ENCODE results near the gene LRRFIP1. TPM values are rescaled to one million over a fixed set of nuclear protein-coding genes. Genes with fewer than 3 reads are reported as not detected.

LRRFIP1 gene
- total RNA-seq, 4 donors from 2014 or later, result 98.5 to 147 (median 122) TPM

- in situ Hi-C loops (cut with MboI; ENCODE audit: low pct_ligation_motif_present in 1 of 4, low pct_unique_long_range_greater_than_20kb in 1 of 4, low sequenced_read_pairs in 3 of 4), result no loop called here
- no peak for DNase-seq
- 67 to 68% methylated on average over 1 to 3 of the region's 3 CpGs for WGBS, 2 donors (ENCODE audit: low coverage in 1 of 2)
- peak overlapping the region; percentile 63 to 83 (median 76) for H3K27ac ChIP-seq
- no peaks in the 10 kb centered on the region for H3K27me3 ChIP-seq
- TF ChIP-seq POLR2A (IDR thresholded peaks at IDR 0.05) (no peak), CTCF (IDR thresholded peaks at IDR 0.05) (no peak), EP300 (IDR thresholded peaks at IDR 0.05; ENCODE audit: low read depth) (no peak), POLR2AphosphoS5 (IDR thresholded peaks at IDR 0.05) (no peak)
- H3K4me1 ChIP-seq, result peaks cover 6 to 24% (median 15%) of the 10 kb centered on the region in 4 donors
- no peaks in the 10 kb centered on the region for H3K9me3 ChIP-seq
- intact Hi-C loops (cut with DNase I; ENCODE audit: low total_unique reads), result no loop called here
- H3K4me3 ChIP-seq, result no peak overlapping the region
- H3K36me3 ChIP-seq, result no peaks in the 10 kb centered on the region
Measured at GRCh38 chr2:237616373-237616733, 11.0 kb upstream of the LRRFIP1 start.

GRCh38 chr2:237616734-237617586, 10.4 kb upstream of the LRRFIP1 start:
- intact Hi-C loops (cut with DNase I; ENCODE audit: low total_unique reads) (no loop called here), in situ Hi-C loops (cut with MboI; ENCODE audit: low pct_ligation_motif_present in 1 of 4, low pct_unique_long_range_greater_than_20kb in 1 of 4, low sequenced_read_pairs in 3 of 4) (no loop called here)
- Histone ChIP-seq H3K4me3 (no peak overlapping the region), H3K9me3 (no peaks in the 10 kb centered on the region), H3K27me3 (no peaks in the 10 kb centered on the region), H3K4me1 (peaks cover 6 to 24% (median 15%) of the 10 kb centered on the region in 4 donors), H3K36me3 (no peaks in the 10 kb centered on the region), H3K27ac (peak overlapping the region; percentile 63 to 83 (median 76))
- TF ChIP-seq CTCF (IDR thresholded peaks at IDR 0.05) (no peak), POLR2AphosphoS5 (IDR thresholded peaks at IDR 0.05) (peak; percentile 35 to 49 (median 45)), EP300 (IDR thresholded peaks at IDR 0.05; ENCODE audit: low read depth) (peak; percentile 7)
- 52 to 53% methylated on average over 9 to 15 of the region's 15 CpGs for WGBS, 2 donors (ENCODE audit: low coverage in 1 of 2)
- DNase-seq, result no peak

DNA sequence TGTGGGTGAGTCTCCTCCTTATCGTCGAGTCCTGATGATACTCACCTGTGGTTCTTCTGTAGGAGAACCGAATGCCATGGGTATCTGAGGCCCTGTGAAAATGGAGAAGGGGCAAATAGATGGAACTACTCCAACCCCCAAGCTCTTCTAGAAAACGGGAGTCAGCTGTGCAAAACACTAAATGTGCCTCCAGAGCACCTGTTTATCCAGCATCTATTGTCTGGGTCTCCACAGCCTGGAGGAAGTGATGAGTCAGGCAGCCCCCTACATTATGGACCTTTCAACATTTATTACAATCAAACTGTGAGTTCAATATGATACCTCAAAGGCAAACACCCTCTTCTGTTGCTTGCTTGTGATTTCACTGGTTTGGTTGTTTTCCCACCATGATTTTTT, 9.8 kb upstream of the LRRFIP1 start:
- WGBS, 2 donors (ENCODE audit: low coverage in 1 of 2), result 71 to 83% methylated on average over 2 to 4 of the region's 4 CpGs
- no peaks in the 10 kb centered on the region for H3K36me3 ChIP-seq
- peaks cover 6 to 24% (median 15%) of the 10 kb centered on the region in 4 donors for H3K4me1 ChIP-seq
- no peak for TF ChIP-seq EP300 (IDR thresholded peaks at IDR 0.05; ENCODE audit: low read depth)
- intact Hi-C loops (cut with DNase I; ENCODE audit: low total_unique reads) (no loop called here), in situ Hi-C loops (cut with MboI; ENCODE audit: low pct_ligation_motif_present in 1 of 4, low pct_unique_long_range_greater_than_20kb in 1 of 4, low sequenced_read_pairs in 3 of 4) (no loop called here)
- no peak for DNase-seq
- no peaks in the 10 kb centered on the region for H3K27me3 ChIP-seq
- no peaks in the 10 kb centered on the region for H3K9me3 ChIP-seq
- peak overlapping the region; percentile 63 to 83 (median 76) for H3K27ac ChIP-seq
- H3K4me3 ChIP-seq, result no peak overlapping the region

DNA sequence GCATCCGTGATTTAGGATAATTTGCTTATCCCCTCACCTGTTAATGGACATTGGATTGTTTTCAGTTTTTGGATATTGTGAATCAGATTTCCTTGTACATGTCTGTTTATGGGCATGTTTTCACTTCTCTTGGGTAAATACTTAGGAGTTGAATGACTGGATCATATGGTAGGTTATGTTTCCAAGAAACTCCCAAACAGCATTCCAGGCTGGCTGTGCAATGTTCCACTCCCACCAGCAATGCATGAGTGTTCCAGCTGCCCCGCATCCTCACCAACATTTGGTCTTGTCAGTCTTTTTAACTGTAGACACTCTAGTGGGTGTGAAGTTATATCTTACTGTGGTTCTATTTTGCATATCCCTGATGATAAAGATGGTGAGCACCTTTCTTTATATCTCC, 8.9 kb upstream of the LRRFIP1 start:
- TF ChIP-seq EP300 (IDR thresholded peaks at IDR 0.05; ENCODE audit: low read depth) (no peak), CTCF (IDR thresholded peaks at IDR 0.05) (no peak), POLR2AphosphoS5 (IDR thresholded peaks at IDR 0.05) (no peak), POLR2A (IDR thresholded peaks at IDR 0.05) (no peak)
- Histone ChIP-seq H3K9me3 (no peaks in the 10 kb centered on the region), H3K4me3 (no peak overlapping the region), H3K4me1 (peaks cover 6 to 24% (median 15%) of the 10 kb centered on the region in 4 donors), H3K27me3 (no peaks in the 10 kb centered on the region), H3K27ac (no peak overlapping the region), H3K36me3 (no peaks in the 10 kb centered on the region)
- no peak for DNase-seq
- intact Hi-C loops (cut with DNase I; ENCODE audit: low total_unique reads), result no loop called here
- WGBS, 2 donors (ENCODE audit: low coverage in 1 of 2), result 40 to 70% methylated on average over 1 to 2 of the region's 2 CpGs
- in situ Hi-C loops (cut with MboI; ENCODE audit: low pct_ligation_motif_present in 1 of 4, low pct_unique_long_range_greater_than_20kb in 1 of 4, low sequenced_read_pairs in 3 of 4), result no loop called here
